NCI-H2171 (cell line): ENCODE measurements around the gene ZNF888.
A peak's percentile ranks its signal among the peaks of the same experiment; 100 is the strongest.
"Not testable (repeated sequence)": the region's sequence is repeated elsewhere in the genome, so short reads cannot be mapped to it uniquely, and the experiment has no call there.

Experiments
- DNase-seq: peaks from one replicate; lab custom pipeline; 2025; lab: John Stamatoyannopoulos, UW

Gene ZNF888

GRCh38 chr19:52941941-52942385 is 18.7 kb upstream of the ZNF888 start:
- DNase-seq = no peak

- DNase-seq = not testable (repeated sequence)
These were observed 18.3 kb upstream of the ZNF888 start for GRCh38 chr19:52941523-52941922.

DNA sequence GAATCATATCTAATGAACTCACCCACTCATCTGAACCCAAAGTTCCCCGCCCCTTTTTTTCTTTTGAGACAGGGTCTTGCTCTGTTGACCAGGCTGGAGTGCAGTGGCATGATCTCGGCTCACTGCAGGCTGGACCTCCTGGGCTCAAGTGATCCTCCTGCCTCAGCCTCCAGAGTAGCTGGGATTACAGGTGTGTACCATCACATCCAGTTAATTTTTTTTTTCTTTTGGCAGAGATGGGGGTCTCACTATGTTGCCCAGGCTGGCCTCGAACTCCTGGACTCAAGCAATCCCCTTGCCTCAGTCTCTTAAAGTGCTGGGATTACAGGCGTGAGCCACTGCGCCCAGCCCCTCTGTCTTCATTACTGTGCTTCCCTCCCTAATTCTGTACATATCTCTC is 17.7 kb upstream of the ZNF888 start:
- DNase-seq = not testable (repeated sequence)

- DNase-seq = no peak
These were observed 15.5 kb upstream of the ZNF888 start for GRCh38 chr19:52938761-52939160.

- DNase-seq = no peak
These were observed 13.7 kb upstream of the ZNF888 start for GRCh38 chr19:52936954-52937325.

DNA sequence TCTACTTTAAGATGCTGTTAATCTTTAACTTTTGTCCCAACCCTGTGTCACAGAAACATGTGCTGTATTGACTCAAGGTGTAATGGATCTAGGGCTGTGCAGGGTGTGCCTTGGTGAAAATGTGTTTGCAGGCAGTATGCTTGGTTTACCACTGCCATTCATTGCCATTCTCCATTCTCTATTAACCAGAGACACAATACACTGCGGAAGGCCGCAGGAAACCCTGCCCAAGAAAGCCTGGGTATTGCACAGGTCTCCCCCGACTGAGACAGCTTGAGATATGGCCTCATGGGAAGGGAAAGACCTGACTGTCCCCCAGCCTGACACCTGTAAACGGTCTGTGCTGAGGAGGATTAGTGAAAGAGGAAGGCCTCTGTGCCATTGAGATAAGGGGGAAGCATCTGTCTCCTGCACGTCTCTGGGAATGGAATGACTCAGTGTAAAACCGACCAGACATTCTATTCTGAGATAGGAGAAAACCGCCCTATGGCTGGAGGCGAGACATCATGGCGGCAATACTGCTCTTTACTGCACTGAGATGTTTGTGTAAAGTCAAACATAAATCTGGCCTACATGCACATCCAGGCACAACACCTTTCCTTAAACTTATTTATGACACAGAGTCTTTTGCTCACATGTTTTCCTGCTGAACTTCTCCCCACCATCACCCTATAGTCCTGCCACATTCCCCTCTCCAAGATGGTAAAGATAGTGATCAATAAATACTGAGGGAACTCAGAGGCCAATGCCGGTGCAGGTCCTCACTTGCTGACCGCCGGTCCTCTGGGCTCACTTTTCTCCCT is 13.1 kb upstream of the ZNF888 start:
- DNase-seq = no peak

- DNase-seq = no peak
These were observed 12.2 kb upstream of the ZNF888 start for GRCh38 chr19:52935434-52935833.

GRCh38 chr19:52924641-52925040 is 1.4 kb upstream of the ZNF888 start:
- DNase-seq = not testable (repeated sequence)

DNA sequence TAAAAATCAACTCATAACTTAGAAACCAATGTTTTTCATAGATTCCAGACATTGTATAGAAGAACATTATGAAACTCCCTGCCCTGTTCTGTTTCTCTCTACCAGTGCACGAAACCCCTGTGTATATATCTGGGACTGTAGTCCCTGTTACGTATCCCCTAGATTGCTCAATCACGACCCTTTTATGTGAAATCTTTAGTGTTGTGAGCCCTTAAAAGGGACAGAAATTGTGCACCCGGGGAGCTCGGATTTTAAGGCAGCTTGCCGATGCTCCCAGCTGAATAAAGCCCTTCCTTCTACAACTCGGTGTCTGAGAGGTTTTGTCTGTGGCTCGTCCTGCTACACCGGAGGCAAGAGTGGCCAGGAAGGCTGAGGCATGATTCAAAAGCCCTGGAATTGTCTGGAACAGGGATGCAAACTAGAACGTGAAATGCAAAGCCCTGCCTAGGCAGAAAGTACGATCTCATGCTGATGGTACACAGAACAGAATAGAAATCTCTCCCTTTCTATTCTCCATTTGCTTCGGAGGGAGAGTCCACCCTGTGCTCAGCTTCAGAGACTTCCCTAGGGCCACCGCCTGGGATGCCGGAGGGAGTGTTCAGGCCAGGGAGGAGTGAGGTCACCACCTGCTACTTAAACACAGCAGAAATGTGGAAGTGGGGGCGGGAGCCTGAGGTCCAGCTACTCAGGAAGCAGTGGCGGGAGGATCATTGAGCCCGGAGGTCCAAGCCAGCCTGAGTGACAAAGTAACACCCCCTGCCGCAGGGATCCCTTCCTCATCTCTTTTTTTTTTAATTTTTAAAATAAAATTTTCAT is 758 bp upstream of the ZNF888 start:
- DNase-seq = no peak

DNA sequence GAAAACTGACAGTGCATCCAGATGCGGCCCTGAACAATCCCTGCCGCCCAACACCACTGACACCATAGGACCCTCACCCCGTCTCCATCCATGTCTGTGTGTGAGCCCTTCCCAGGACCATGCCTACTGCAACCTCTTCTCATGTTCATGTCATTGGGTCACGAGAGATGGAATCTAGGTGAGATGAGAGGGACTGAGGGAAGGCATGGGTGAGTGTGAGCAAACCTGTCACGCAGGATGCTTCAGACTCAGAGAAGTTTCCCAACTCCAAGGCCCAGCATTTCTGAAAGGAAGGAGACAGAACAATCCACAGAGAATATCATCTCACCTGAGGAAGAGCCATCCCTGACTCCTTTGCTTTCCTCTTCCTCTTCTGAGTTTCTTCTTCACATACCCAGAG is 5.7 kb downstream of the ZNF888 start:
- DNase-seq = no peak

- no peak for DNase-seq
These were observed 12.6 kb downstream of the ZNF888 start for GRCh38 chr19:52910648-52911047.

- not testable (repeated sequence) for DNase-seq
These were observed 19.0 kb downstream of the ZNF888 start for GRCh38 chr19:52904052-52904780.

GRCh38 chr19:52901842-52902241 is 21.4 kb downstream of the ZNF888 start:
- DNase-seq = no peak

DNA sequence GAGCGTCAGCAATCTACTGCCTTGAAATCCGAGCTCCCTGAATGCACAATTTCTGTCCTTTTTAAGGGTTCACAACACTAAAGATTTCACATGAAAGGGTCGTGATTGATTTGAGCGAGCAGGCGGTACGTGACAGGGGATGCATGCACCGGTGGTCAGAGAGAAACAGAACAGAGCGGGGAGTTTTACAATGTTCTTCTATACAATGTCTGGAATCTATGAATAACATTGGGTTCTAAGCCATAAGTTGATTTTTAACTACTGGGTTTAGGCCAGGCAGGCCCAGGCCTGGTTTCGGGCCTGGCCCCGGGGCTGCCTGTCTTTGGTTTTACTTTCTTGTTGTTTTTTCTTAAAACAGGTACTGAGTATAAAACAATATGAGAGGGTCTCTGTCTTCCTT is 24.6 kb downstream of the ZNF888 start:
- not testable (repeated sequence) for DNase-seq

- DNase-seq = no peak
These were observed 25.1 kb downstream of the ZNF888 start for GRCh38 chr19:52898101-52898500.

- DNase-seq = peak; percentile 68
These were observed 25.9 kb downstream of the ZNF888 start, which contains the start of gene ZNF320 for GRCh38 chr19:52897138-52897935. Gene ZNF320 (minus strand): TSS chr19:52897635. CDS start chr19:52890255, 7,380 bp downstream.

DNA sequence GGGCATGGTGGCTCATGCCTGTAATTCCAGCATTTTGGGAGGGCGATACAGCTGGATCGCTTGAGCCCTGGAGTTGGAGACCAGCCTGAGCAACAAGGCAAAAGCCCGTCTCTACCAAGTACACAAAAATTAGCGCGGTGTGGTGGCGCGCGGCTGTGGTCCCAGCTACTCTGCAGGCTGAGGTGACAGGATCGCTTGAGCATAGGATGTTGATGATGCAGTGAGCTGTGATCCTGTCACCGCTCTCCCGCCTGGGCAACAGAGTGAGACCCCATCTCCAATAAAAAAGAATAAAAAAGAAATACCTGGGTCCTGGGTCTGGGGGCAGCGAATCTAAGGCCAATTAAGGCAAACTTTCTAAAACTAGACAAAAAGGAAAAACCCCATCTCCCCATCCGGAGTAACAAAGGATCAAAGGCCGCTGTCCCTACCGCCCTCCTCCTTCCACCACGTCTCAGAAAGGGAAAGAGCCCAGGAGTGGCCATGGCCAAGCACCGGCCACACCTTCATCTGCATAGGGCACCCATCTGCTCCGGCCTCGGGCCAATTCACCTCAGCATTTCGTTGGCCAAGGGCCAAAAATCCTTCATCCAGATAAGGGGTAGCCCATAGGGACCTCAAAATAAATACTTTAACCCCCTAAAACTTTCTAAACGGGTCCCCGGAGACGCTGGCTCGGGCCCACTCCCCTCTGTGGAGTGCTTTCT is 26.6 kb downstream of the ZNF888 start:
- DNase-seq = no peak

GRCh38 chr19:52891336-52891735 is 31.9 kb downstream of the ZNF888 start:
- no peak for DNase-seq

DNA sequence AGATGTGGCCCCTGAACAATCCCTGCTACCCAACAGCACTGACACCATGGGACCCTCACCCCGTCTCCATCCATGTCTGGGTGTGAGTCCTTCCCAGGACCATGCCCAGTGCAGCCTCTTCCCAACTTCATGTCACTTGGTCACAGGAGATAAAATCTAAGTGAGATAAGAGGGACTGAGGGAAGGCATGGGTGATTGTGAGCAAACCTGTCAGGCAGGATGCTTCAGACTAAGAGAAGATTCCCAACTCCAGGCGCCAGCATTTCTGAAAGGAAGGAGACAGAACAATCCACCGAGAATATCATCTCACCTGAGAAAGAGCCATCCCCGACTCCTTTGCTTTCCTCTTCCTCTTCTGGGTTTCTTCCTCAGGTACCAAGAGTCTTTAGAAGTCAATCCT is 33.3 kb downstream of the ZNF888 start:
- no peak for DNase-seq

GRCh38 chr19:52889076-52889475 is 34.2 kb downstream of the ZNF888 start:
- no peak for DNase-seq

GRCh38 chr19:52880895-52881389 is 42.3 kb downstream of the ZNF888 start:
- DNase-seq = no peak
